Testis (tissue), 3 donors: Measurements from ENCODE around the gene PRKAG2. TPM values are rescaled to one million over a fixed set of nuclear protein-coding genes. Genes with fewer than 3 reads are reported as not detected.

Source experiments
- DNase-seq: peaks from one replicate; pipeline ENCODE4 v3.0.0-alpha.2; 2019
- H3K27ac ChIP-seq, 2 donors: fragments of 200-600 bp; sonication (generic); one replicate each; pipeline ENCODE4 v1.5.1; 2019
- H3K27me3 ChIP-seq: fragments of 200-600 bp; sonication (generic); one replicate; pipeline ENCODE4 v1.5.1; 2019
- H3K36me3 ChIP-seq: fragments of 200-600 bp; sonication (generic); one replicate; pipeline ENCODE4 v1.5.1; 2017; ENCODE audit warnings: low read depth; ENCODE audit errors: missing control alignments
- H3K4me1 ChIP-seq: fragments of 200-600 bp; sonication (generic); one replicate; pipeline ENCODE4 v1.5.1; 2019
- H3K4me3 ChIP-seq, 2 donors: fragments of 200-600 bp; sonication (generic); one replicate each; pipeline ENCODE4 v1.5.1; 2017 to 2019
- H3K9me3 ChIP-seq: fragments of 200-600 bp; sonication (generic); one replicate; pipeline ENCODE4 v1.5.1; 2017
- POLR2A ChIP-seq: fragments of 450-650 bp; IDR thresholded peaks from one replicate; pipeline ENCODE4 v1.6.1; 2017; ENCODE audit warnings: antibody characterized with exemption, mild to moderate bottlenecking, moderate library complexity
- WGBS, 2 donors: methylation state at CpG; one replicate each; pipeline ENCODE4 v1.1.5; 2018; 5-methylcytosine and 5-hydroxymethylcytosine counted together
- intact Hi-C: fragments of 100-400 bp; cut with DNase I; formaldehyde crosslinking; loops from one replicate; pipeline ENCODE4 v1.15.1; 2023; ENCODE audit warnings: low total_unique reads
- polyA plus RNA-seq: library from polyadenylated mRNA; stranded (reverse); fragments of 350-450 nt; fragmentation: Illumina TruSeq; extraction: RNeasy Lipid Tissue Mini Kit (QIAGEN cat#74804); gene quantifications from one replicate; pipeline ENCODE4 v1.2.3, GENCODE V29; 2014; ENCODE audit warnings: low read depth, low replicate concordance; ENCODE audit not compliant: insufficient read depth
- total RNA-seq, 2 donors: library from RNA; depleted of rRNA; stranded (reverse); fragments of >200 nt; gene quantifications; one replicate each; pipeline ENCODE4 v1.2.3, GENCODE V29; 2016
- TF ChIP-seq, protein P1 (sequence below), 3 experiments: fragments of 450-650 bp in 2 of 3; fragments of 200-600 bp in 1 of 3; sonication (generic) in 1 of 3; IDR thresholded peaks; one replicate each; pipeline ENCODE4 v1.5.1; 2016 to 2019; ENCODE audit warnings: antibody characterized with exemption in 3 of 3, mild to moderate bottlenecking in 2 of 3, moderate library complexity in 1 of 3

The PRKAG2 gene
- total and polyA plus RNA-seq, 3 donors from 2014 or later, result 27.9 to 28.7 (median 28.6) TPM

DNA sequence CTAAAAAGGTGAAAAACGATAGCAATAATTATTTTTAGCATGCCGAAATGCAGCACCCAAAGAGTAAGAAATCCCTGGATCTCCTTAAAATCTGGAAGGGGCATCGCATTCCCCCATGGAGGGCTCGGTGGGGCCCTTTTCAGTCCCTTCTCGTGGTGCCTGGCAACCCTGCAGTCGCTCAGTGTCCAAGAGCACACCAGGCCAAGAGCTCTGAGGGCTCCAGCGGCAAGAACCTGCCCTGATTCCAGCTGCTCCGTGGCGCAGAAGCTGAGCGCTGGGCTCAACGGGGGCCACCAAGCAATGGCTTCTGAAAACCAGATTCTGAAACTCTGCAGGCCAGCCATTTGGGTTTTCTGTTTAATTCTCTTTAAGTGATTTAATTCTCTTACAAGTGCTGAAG is 131.2 kb downstream of the PRKAG2 start:
- intact Hi-C loops, result no loop called here
- Histone ChIP-seq H3K9me3 (no peaks in the 10 kb centered on the region), H3K36me3 (no peaks in the 10 kb centered on the region), H3K4me3 (no peak overlapping the region), H3K27ac (no peak overlapping the region), H3K27me3 (no peaks in the 10 kb centered on the region), H3K4me1 (peaks cover 7% of the 10 kb centered on the region)
- 76 to 90% methylated on average over 5 to 11 of the region's 11 CpGs for WGBS, 2 donors
- no peak for DNase-seq
- TF ChIP-seq, protein P1, sequence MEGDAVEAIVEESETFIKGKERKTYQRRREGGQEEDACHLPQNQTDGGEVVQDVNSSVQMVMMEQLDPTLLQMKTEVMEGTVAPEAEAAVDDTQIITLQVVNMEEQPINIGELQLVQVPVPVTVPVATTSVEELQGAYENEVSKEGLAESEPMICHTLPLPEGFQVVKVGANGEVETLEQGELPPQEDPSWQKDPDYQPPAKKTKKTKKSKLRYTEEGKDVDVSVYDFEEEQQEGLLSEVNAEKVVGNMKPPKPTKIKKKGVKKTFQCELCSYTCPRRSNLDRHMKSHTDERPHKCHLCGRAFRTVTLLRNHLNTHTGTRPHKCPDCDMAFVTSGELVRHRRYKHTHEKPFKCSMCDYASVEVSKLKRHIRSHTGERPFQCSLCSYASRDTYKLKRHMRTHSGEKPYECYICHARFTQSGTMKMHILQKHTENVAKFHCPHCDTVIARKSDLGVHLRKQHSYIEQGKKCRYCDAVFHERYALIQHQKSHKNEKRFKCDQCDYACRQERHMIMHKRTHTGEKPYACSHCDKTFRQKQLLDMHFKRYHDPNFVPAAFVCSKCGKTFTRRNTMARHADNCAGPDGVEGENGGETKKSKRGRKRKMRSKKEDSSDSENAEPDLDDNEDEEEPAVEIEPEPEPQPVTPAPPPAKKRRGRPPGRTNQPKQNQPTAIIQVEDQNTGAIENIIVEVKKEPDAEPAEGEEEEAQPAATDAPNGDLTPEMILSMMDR (IDR thresholded peaks at IDR 0.05), result no peak
- no peak for TF ChIP-seq POLR2A

DNA sequence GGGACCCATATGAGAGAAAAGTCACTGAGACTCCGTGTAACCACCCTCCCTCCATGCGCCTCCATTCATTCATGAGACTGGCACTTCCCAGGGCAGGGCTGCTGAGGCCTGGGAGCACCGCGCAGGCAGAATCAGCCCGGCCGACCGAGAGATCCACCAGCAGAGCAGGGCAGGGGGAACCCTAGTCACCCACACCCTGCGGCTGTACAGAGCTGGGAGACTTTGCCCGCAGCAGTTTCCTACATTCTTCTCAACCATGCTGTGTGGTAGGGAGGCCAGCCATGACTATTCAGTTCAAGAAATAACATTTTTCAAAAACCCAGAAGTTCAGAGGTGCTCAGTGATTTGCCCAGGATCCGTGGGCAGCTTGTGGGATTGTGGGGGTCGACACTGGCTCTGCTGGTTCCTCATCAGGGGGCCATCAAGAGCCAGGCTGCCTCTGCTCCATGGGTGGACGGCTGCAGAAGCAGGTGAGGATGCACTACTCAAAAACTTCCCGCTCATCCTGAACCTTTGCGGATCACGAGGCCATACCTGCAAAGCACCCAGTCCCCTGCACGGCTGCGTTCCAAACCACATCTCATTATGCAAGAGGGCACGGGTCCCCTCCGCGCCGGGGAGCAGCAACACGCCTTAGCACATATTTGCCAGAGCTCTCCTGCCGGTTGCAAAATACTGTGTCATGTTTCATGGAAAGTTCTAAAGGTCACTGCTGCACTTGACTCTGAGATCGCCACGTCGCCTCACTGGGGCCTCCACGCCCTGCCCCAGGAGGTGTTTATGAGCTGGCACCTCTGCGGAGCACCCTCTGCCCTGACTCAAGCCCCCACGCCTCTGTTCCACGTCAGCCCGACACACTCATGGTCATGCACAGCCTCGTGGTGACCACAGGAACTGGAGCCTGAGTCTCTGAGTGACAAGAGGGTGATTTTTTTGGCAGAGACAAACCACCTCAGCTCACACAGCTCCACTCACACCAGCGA is 132.0 kb downstream of the PRKAG2 start:
- 84 to 96% methylated on average over 22 to 33 of the region's 33 CpGs for WGBS, 2 donors
- no peak overlapping the region for H3K27ac ChIP-seq
- TF ChIP-seq, protein P1 (IDR thresholded peaks at IDR 0.05), result no peak
- TF ChIP-seq POLR2A, result no peak
- intact Hi-C loops, result no loop called here
- no peaks in the 10 kb centered on the region for H3K27me3 ChIP-seq
- no peak for DNase-seq
- H3K4me3 ChIP-seq, result no peak overlapping the region
- H3K9me3 ChIP-seq, result no peaks in the 10 kb centered on the region
- H3K36me3 ChIP-seq, result no peaks in the 10 kb centered on the region
- peaks cover 7% of the 10 kb centered on the region for H3K4me1 ChIP-seq

DNA sequence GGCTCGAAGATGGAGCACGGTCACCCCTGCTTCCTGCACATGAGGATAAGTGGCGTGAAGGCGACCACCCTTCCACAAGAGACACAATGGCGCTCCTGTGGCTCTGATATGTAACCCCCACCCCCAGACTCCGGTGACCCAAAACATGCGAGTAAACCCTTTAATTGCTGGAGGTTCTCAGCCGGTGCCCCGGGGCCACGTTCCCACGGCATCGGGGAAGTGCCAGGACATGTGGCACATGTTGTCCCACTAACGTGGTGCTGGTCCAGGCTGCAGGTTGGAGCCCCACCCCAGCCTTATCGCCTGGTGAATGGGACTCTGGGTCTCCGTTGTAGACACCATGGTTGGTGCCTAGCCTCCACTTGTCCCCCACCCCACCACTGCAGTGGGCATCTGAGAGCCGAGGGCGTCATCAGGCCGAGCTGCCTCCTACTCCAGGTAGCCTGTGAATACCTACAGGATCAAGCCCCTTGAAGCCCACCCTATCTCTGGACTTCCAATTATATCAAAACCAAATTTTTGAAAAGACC is 132.8 kb downstream of the PRKAG2 start:
- DNase-seq, result no peak
- TF ChIP-seq, protein P1 (IDR thresholded peaks at IDR 0.05), result no peak
- TF ChIP-seq POLR2A, result no peak
- Histone ChIP-seq H3K36me3 (no peaks in the 10 kb centered on the region), H3K4me3 (no peak overlapping the region), H3K27ac (no peak overlapping the region), H3K27me3 (no peaks in the 10 kb centered on the region), H3K4me1 (peaks cover 7% of the 10 kb centered on the region), H3K9me3 (no peaks in the 10 kb centered on the region)
- 80 to 87% methylated on average over 10 to 18 of the region's 18 CpGs for WGBS, 2 donors
- intact Hi-C loops, result no loop called here

DNA sequence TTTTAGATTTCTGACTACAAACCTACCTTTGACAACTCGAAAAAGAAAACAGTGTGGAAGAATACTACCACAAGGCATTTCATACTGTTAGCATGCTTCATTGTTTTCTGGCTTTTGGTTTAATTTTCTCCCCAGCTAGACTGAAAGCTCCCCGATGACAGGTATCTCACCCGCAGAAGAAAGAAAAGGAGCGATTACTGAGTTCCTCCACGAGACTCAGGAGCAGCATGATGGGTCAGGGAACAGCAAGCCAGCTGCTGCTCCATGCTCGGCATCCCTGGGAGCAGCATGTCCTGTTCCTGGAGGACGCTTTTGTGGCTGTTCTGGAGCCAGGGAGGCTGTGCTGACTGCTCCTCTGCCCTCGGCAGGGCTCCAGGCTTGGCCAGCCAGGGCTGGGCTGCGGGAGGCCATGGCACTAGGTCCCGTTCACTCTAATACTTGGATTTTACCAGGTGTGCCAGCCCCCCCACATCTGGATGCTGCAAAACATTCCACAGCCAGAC is 133.4 kb downstream of the PRKAG2 start:
- TF ChIP-seq, protein P1 (IDR thresholded peaks at IDR 0.05), result no peak
- no peak for TF ChIP-seq POLR2A
- DNase-seq, result peak; percentile 36
- intact Hi-C loops, result no loop called here
- H3K27ac ChIP-seq, result no peak overlapping the region
- H3K9me3 ChIP-seq, result no peaks in the 10 kb centered on the region
- no peaks in the 10 kb centered on the region for H3K27me3 ChIP-seq
- H3K36me3 ChIP-seq, result no peaks in the 10 kb centered on the region
- peaks cover 7% of the 10 kb centered on the region for H3K4me1 ChIP-seq
- 33 to 36% methylated on average over 7 to 10 of the region's 10 CpGs for WGBS, 2 donors
- no peak overlapping the region for H3K4me3 ChIP-seq
